ENCODE measurements around the gene LIMK2.
A peak's percentile ranks its signal among the peaks of the same experiment; 100 is the strongest.
"Not testable (repeated sequence)": the region's sequence is repeated elsewhere in the genome, so short reads cannot be mapped to it uniquely, and the experiment has no call there.

LIMK2 gene

GRCh38 chr22:31227186-31227585 lies 15.1 kb downstream of the LIMK2 start:
- TF ChIP-seq POLR2A (IDR thresholded peaks at IDR 0.05; ENCODE audit: low read length) = no peak
- no peak for TF ChIP-seq GATA1 (IDR thresholded peaks at IDR 0.05; ENCODE audit: low read depth, low read length)

GRCh38 chr22:31229402-31230079 lies 17.4 kb downstream of the LIMK2 start:
- DNase-seq = peak; percentile 63 to 76

More at GRCh38 chr22:31227186-31227585, 15.1 kb downstream of the LIMK2 start:
- DNase-seq = no peak

DNA sequence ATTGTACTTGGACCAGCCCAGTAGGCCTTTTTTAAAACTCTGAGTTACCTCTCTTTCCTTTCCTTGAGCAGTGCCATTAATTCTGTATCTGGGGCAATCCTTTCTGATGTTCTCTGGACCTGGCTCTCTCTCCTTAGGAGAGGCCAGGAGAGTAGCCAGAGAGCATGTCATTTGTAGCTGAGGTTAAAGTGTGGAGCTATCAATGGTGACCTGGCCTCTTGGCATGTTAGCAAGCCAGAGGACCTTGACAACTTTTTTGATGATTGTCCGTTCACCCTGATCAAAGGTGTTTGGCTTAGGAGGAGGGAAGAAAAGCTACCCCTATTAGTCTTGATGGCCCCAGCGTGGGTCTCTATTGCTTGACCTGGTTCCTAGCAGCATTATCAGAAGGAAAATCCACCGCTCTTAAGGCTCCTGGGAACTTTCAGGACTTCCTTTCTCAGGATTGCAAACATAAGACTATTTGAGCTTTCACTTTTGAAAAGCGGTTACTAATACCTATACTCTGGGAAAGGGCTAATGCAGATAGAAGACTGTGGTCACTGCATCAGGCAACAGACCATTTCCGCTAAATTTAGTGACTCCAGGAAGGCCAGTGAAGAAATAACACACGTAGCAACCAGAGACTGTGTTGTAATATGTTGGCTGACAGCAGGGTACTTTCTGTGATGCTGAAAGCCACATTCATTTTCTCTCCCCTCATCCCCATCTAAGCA lies 18.2 kb downstream of the LIMK2 start:
- no peak for TF ChIP-seq POLR2A (IDR thresholded peaks at IDR 0.05; ENCODE audit: low read length)
- TF ChIP-seq GATA1 (IDR thresholded peaks at IDR 0.05; ENCODE audit: low read depth, low read length) = no peak
- no peak for DNase-seq

More at GRCh38 chr22:31229402-31230079, 17.4 kb downstream of the LIMK2 start:
- TF ChIP-seq GATA1 (IDR thresholded peaks at IDR 0.05; ENCODE audit: low read depth, low read length) (no peak), POLR2A (IDR thresholded peaks at IDR 0.05; ENCODE audit: low read length) (no peak)

DNA sequence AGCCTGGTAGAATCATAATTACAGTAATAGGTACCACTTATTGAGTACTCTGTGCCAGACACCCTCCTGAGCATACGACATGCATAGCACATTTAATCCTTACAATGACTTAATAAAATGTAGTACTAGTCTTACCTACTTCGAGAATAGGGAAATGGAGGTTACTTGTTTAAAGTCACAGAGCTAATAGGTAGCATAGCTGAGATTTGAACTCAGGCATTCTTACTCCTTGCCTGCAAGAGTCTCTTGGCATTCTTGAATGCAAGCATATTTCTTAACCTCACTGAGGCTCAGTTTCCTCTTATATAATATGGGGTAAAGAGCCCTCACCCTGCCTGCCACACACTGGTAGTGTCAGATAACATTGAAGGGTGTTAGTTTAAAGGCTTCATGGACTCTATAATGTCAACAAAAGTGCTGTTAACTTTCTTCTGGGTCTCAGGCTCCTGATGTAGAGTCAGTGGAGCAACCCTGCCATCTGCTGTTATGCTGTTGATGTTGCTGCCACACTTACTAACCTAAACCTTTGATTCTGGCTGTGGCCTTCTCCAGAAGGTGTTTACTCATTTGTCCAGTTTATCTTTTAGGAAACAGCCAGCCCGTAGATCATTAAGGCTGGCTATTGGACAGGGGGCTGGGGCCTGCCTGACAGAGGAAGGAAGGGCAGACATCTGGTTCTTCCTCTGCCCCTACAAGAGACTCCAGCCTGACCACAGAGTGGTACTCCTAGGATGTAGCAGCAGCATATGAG lies 18.9 kb downstream of the LIMK2 start:
- DNase-seq = peak; percentile 79 to 87
- TF ChIP-seq GATA1 (IDR thresholded peaks at IDR 0.05; ENCODE audit: low read depth, low read length) = no peak
- no peak for TF ChIP-seq POLR2A (IDR thresholded peaks at IDR 0.05; ENCODE audit: low read length)

DNA sequence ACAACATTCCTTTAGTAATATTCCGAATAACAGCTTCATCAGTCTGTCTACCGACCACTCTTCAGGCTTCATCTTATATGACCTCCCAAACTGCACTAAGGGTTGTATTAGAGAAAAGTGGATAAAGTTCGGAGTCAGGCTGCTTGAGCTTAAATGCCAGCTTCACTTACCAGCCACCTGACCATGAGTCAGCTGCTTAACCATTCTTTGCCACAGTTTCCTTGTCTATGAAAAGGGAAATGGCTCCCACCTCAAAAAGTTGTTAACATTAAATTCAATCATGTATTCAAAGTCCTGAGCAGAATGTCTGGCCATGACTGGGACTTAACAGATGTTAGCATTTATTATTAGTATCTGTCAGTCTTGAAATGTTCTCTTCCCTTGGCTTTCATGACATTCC lies 20.9 kb downstream of the LIMK2 start:
- TF ChIP-seq GATA1 (IDR thresholded peaks at IDR 0.05; ENCODE audit: low read depth, low read length) = no peak
- TF ChIP-seq POLR2A (IDR thresholded peaks at IDR 0.05; ENCODE audit: low read length) = no peak
- no peak for DNase-seq

DNA sequence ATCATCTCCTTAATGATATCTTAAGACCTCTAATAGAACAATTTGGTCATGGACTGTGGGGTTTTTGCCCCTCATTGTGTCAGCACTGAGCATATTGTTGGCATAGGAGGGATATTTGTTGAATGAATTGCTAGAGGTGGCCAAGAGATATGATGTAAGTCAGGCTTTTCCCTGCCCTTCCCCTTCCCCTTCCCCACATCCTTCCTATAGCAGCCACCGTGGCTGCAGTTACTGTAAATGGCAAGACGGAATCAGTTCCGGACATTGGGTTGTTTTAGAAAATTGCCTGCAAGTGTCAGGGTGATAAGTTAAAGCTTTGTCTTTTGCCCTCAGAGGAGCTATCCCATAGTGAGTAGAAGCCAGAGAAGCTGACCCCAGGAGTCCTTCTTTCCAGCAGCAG lies 23.0 kb downstream of the LIMK2 start:
- TF ChIP-seq POLR2A (IDR thresholded peaks at IDR 0.05; ENCODE audit: low read length) (no peak), GATA1 (IDR thresholded peaks at IDR 0.05; ENCODE audit: low read depth, low read length) (no peak)
- no peak for DNase-seq

DNA sequence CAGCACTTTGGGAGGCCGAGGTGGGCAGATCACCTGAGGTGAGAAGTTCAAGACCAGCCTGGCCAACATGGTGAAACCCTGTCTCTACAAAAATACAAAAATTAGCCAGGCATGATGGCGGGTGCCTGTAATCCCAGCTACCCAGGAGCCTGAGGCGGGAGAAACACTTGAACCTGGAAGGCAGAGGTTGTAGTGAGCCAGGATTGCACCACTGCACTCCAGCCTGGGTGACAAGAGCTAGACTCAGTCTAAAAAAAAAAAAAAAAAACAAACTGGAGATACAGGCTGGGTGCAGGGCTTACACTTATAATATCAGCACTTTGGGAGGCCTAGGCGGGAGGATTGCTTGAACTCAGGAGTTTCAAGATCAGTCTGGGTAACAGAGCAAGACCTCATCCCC lies 23.9 kb downstream of the LIMK2 start:
- not testable (repeated sequence) for DNase-seq

- TF ChIP-seq POLR2A (IDR thresholded peaks at IDR 0.05; ENCODE audit: low read length) (no peak), GATA1 (IDR thresholded peaks at IDR 0.05; ENCODE audit: low read depth, low read length) (no peak)
- no peak for DNase-seq
Measured at GRCh38 chr22:31238057-31238456, 26.0 kb downstream of the LIMK2 start.

DNA sequence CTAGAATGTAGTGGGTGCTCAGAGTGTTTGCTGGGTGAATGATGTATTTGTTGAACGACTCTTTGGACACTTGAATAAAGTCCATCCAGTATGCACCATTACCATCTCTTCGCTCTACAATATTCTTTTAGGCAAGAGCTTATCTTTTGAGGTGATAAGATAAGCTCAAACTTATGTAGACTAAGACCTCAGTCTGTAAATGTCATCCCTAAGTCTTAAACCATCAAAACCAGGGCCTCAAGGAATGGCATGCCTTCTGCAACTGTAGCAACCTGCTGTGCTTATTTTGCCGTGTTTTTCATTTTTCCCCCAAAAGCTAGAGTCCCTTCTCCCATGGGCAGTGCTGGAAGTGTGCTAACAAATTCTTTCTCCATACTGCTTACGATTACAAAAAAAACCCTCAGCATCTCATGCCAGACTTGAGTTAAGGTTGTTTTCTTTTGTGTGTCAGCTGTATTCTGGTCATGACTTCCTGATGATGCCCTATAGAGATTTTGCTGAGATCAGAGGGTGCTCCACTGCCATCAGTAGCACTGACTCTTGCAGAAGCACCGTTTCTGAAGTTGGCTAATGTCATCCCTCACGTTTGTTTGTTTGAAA lies 27.8 kb downstream of the LIMK2 start:
- DNase-seq = no peak
- TF ChIP-seq POLR2A (IDR thresholded peaks at IDR 0.05; ENCODE audit: low read length) = no peak
- no peak for TF ChIP-seq GATA1 (IDR thresholded peaks at IDR 0.05; ENCODE audit: low read depth, low read length)

GRCh38 chr22:31241200-31241599 lies 29.1 kb downstream of the LIMK2 start:
- DNase-seq = no peak
- TF ChIP-seq GATA1 (IDR thresholded peaks at IDR 0.05; ENCODE audit: low read depth, low read length) = no peak
- no peak for TF ChIP-seq POLR2A (IDR thresholded peaks at IDR 0.05; ENCODE audit: low read length)

DNA sequence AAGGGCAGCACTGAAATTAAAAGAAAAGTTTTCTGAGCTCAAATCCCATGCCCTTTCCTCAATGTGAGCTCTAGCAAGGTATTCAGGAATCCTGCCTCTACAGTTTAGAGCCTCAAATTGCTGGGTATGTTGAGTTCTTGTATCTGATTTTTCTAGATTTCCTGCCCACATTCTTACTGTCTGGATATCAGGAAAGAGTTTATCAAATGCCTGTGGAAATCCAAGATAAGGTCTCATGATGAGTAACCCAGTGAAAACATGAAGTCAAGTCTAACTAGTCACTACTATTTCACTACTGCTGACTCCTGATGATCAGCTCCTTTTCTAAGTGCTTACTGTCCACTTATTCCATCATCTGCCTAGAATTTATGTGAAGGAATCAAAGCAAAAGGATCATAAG lies 29.8 kb downstream of the LIMK2 start:
- TF ChIP-seq GATA1 (IDR thresholded peaks at IDR 0.05; ENCODE audit: low read depth, low read length) = no peak
- TF ChIP-seq POLR2A (IDR thresholded peaks at IDR 0.05; ENCODE audit: low read length) = no peak

DNA sequence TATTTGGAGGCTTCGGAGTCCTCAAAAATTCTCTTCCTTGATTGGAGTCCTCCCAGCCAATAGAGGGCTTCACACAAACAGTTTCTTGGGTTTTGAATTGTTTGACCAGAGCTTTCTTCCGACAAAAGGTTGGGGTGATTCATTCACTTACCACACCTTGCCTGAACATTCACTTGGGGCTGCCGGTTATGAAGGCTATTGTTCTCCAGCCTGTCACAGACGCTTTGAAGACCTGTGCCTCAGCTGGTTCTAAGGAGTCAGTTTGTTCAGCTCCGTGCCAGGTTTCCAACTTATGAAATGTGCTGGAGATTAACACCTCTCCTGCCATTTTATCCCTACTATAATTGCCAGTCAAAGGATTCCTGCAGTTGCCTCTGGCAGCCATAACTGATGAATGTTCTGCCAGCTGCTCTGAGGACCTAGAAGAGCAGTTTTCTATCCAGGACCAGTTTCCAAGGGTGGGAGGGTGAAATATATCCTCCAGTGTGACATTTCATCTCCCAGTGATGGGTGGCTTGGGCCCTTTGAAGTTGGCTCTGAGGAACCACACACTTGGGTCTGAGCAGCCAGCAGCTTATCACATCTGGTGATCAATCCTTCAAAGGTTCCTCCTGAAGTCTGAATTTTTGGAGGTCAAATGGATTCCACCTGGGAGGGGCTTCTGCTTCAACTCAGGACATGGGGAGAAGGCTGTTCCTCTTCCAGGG lies 31.4 kb downstream of the LIMK2 start:
- TF ChIP-seq GATA1 (IDR thresholded peaks at IDR 0.05; ENCODE audit: low read depth, low read length) (no peak), POLR2A (IDR thresholded peaks at IDR 0.05; ENCODE audit: low read length) (no peak)
- no peak for DNase-seq

More for the DNA sequence above, 29.8 kb downstream of the LIMK2 start:
- DNase-seq = peak in 1 of 2 experiments; percentile 24
